Measurements from ENCODE around the gene PNP.

DNA sequence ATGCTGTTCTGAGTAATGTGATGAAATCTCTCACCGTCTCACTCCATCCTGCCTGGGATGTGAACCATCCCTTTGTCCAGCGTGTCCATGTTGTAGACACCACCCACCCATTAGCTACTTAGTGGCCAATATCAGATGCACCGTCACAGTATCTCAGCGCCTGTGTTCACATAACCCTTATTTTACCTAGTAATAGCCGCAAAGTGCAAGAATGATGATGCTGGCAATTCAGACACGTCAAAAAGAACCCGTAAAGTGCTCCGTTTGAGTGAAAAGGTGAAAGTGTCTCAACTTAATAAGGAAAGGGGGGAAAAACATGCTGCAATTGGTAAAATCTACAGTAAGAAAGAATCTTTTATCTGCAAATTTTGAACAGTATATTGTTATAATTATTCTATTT, 39.2 kb downstream of the PNP start:
- TF ChIP-seq POLR2AphosphoS5 (IDR thresholded peaks at IDR 0.05; ENCODE audit: low read depth, low read length) (no peak), SIN3A (IDR thresholded peaks at IDR 0.05; ENCODE audit: borderline replicate concordance, insufficient read depth, low read length) (no peak), TAF1 (IDR thresholded peaks at IDR 0.05; ENCODE audit: borderline replicate concordance, insufficient read depth, low read length) (no peak)
- TF ChIP-seq, protein P1, sequence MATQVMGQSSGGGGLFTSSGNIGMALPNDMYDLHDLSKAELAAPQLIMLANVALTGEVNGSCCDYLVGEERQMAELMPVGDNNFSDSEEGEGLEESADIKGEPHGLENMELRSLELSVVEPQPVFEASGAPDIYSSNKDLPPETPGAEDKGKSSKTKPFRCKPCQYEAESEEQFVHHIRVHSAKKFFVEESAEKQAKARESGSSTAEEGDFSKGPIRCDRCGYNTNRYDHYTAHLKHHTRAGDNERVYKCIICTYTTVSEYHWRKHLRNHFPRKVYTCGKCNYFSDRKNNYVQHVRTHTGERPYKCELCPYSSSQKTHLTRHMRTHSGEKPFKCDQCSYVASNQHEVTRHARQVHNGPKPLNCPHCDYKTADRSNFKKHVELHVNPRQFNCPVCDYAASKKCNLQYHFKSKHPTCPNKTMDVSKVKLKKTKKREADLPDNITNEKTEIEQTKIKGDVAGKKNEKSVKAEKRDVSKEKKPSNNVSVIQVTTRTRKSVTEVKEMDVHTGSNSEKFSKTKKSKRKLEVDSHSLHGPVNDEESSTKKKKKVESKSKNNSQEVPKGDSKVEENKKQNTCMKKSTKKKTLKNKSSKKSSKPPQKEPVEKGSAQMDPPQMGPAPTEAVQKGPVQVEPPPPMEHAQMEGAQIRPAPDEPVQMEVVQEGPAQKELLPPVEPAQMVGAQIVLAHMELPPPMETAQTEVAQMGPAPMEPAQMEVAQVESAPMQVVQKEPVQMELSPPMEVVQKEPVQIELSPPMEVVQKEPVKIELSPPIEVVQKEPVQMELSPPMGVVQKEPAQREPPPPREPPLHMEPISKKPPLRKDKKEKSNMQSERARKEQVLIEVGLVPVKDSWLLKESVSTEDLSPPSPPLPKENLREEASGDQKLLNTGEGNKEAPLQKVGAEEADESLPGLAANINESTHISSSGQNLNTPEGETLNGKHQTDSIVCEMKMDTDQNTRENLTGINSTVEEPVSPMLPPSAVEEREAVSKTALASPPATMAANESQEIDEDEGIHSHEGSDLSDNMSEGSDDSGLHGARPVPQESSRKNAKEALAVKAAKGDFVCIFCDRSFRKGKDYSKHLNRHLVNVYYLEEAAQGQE (IDR thresholded peaks at IDR 0.05; ENCODE audit: insufficient read depth in 1 of 2, low read depth in 2 of 2, low read length in 2 of 2): no peak
